A673 (cell line): ENCODE results near the gene RBM20. TPM values are rescaled to one million over a fixed set of nuclear protein-coding genes. Genes with fewer than 3 reads are reported as not detected.

Experiments
- BruUV-seq: library from RNA; stranded (reverse); fragments of 400-500 nt; replicated peaks from 2 replicates; lab custom pipeline; 2021; lab: Mats Ljungman, UMichigan
- CTCF ChIA-PET: fragments of 300-600 bp; sonication (Branson Sonifier 250); formaldehyde crosslinking; loops from one replicate; lab custom pipeline; 2022; ENCODE audit warnings: antibody characterized with exemption; lab: Charles Lee
- POLR2A ChIA-PET: fragments of 300-600 bp; sonication (Branson Sonifier 250); formaldehyde crosslinking; loops from one replicate; lab custom pipeline; 2022; ENCODE audit warnings: antibody characterized with exemption; ENCODE audit not compliant: low non-redundant PET; lab: Charles Lee
- DNase-seq: peaks from one replicate; pipeline ENCODE4 v3.0.0-alpha.2; 2015; ENCODE audit warnings: low spot score
- H3K27ac ChIP-seq: fragments of 200-600 bp; sonication (generic); 2 replicates; pipeline ENCODE4 v1.5.1; 2016; ENCODE audit warnings: mixed run types, low read depth, mild to moderate bottlenecking, mixed read lengths, antibody characterized with exemption, low read length; ENCODE audit not compliant: poor library complexity, severe bottlenecking
- H3K27me3 ChIP-seq: fragments of 200-600 bp; sonication (generic); replicated peaks from 2 replicates; pipeline ENCODE4 v1.6.1; 2017; ENCODE audit warnings: mixed run types, low read depth, mild to moderate bottlenecking, mixed read lengths, antibody characterized with exemption, low read length; ENCODE audit not compliant: insufficient read depth, poor library complexity
- H3K36me3 ChIP-seq: fragments of 200-600 bp; sonication (generic); 2 replicates; pipeline ENCODE4 v1.6.1; 2016; ENCODE audit warnings: mixed run types, mild to moderate bottlenecking, mixed read lengths, antibody characterized with exemption, low read length; ENCODE audit not compliant: insufficient read depth, poor library complexity, severe bottlenecking
- H3K4me1 ChIP-seq: fragments of 200-600 bp; sonication (generic); 2 replicates; pipeline ENCODE4 v1.6.1; 2017; ENCODE audit warnings: mixed run types, mild to moderate bottlenecking, mixed read lengths, antibody characterized with exemption, low read length; ENCODE audit not compliant: insufficient read depth, poor library complexity, severe bottlenecking
- H3K4me3 ChIP-seq: fragments of 200-600 bp; sonication (generic); 2 replicates; pipeline ENCODE4 v1.5.1; 2016; ENCODE audit warnings: low read depth, mixed run types, mild to moderate bottlenecking, mixed read lengths, low read length; ENCODE audit not compliant: poor library complexity, severe bottlenecking
- H3K9me3 ChIP-seq: fragments of 200-600 bp; sonication (generic); 2 replicates; pipeline ENCODE4 v1.6.1; 2016; ENCODE audit warnings: mixed run types, low read depth, mild to moderate bottlenecking, mixed read lengths, antibody characterized with exemption, low read length; ENCODE audit not compliant: poor library complexity, severe bottlenecking
- CTCF ChIP-seq: fragments of 300-800, 200-600 bp; sonication (generic); conservative IDR thresholded peaks from 2 replicates; pipeline ENCODE4 v1.5.1; 2017; ENCODE audit warnings: low read depth, mild to moderate bottlenecking, antibody characterized with exemption, low read length, moderate library complexity, mixed read lengths
- EZH2 ChIP-seq: fragments of 200-600 bp; sonication (generic); IDR thresholded peaks from 2 replicates; pipeline ENCODE4 v1.6.1; 2017; ENCODE audit warnings: borderline replicate concordance, low read depth, mild to moderate bottlenecking, mixed read lengths, antibody characterized with exemption, low read length; ENCODE audit not compliant: poor library complexity, severe bottlenecking
- intact Hi-C: fragments of 100-400 bp; cut with micrococcal nuclease; formaldehyde crosslinking; loops from one replicate; pipeline ENCODE4 v1.10.0; 2022; ENCODE audit not compliant: unreplicated experiment
- total RNA-seq: library from RNA; stranded (reverse); gene quantifications from 2 replicates; pipeline ENCODE4 v1.2.3, GENCODE V29; 2021

Gene RBM20
- total RNA-seq, 1 experiment from 2014 or later = 1.3 TPM

GRCh38 chr10:110634527-110635209 lies 9.5 kb upstream of the RBM20 start:
- Histone ChIP-seq H3K4me1 (peaks cover 18% of the 10 kb centered on the region), H3K4me3 (no peak overlapping the region), H3K36me3 (no peaks in the 10 kb centered on the region), H3K9me3 (no peaks in the 10 kb centered on the region), H3K27me3 (no peaks in the 10 kb centered on the region), H3K27ac (no peak overlapping the region)
- peak; percentile 65 for DNase-seq
- no TSS peak for BruUV-seq
- ChIA-PET POLR2A (no interaction called here), CTCF (no interaction called here)
- TF ChIP-seq CTCF = no peak
- TF ChIP-seq EZH2 = no peak
- intact Hi-C loops = no loop called here

GRCh38 chr10:110636572-110636931 lies 7.6 kb upstream of the RBM20 start:
- POLR2A ChIA-PET = no interaction called here
- intact Hi-C loops = no loop called here

GRCh38 chr10:110636932-110637557 lies 7.1 kb upstream of the RBM20 start:
- ChIA-PET POLR2A (no interaction called here), CTCF (no interaction called here)
- no peaks in the 10 kb centered on the region for H3K27me3 ChIP-seq
- H3K36me3 ChIP-seq = no peaks in the 10 kb centered on the region
- peak; percentile 54 for DNase-seq
- TF ChIP-seq CTCF (no peak), EZH2 (no peak)
- no peak overlapping the region for H3K4me3 ChIP-seq
- H3K9me3 ChIP-seq = no peaks in the 10 kb centered on the region
- H3K27ac ChIP-seq = no peak overlapping the region
- BruUV-seq = no TSS peak
- H3K4me1 ChIP-seq = peaks cover 15% of the 10 kb centered on the region
- intact Hi-C loops = no loop called here

More at GRCh38 chr10:110636572-110636931, 7.6 kb upstream of the RBM20 start:
- Histone ChIP-seq H3K4me3 (no peak overlapping the region), H3K9me3 (no peaks in the 10 kb centered on the region), H3K27me3 (no peaks in the 10 kb centered on the region), H3K36me3 (no peaks in the 10 kb centered on the region), H3K4me1 (peaks cover 15% of the 10 kb centered on the region), H3K27ac (no peak overlapping the region)
- TF ChIP-seq CTCF = no peak
- no peak for TF ChIP-seq EZH2
- CTCF ChIA-PET = no interaction called here
- DNase-seq = no peak
- no TSS peak for BruUV-seq
